ENCODE data around the gene HSPA9.

Gene HSPA9

DNA sequence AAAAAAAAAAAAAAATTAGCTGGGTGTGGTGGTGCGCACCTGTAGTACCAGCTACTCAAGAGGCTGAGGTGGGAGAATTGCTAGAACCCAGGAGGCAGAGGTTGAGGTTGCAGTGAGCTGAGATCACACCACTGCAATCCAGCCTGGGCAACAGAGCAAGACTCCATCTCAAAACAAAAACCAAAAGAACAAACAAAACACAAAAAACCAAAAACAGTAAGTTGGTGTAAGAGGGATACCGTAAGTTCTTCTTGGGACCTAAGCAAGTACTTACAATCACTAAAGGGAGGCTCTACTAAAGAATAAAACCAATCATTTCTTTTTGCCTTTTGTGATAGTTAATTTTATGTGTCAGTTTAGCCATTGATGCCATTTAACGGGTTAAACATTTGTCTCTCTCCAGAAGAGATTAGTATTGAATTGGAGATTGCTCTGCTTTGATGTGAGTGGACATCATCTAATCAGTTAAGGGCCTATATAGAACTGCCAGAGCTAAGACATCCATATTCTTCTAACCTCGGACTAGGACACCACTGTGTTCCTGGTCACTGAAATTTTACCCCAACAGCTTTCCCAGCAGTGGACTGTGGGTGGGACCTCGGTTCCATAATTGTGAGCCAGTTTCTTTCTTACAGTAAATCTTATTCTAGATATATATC is 21.6 kb downstream of the HSPA9 start:
- no peaks in the 10 kb centered on the region for H3K27me3 ChIP-seq (ENCODE audit: control insufficient read depth in 1 of 2, insufficient read depth in 2 of 2, low read length in 2 of 2)
- no peak overlapping the region for H3K27ac ChIP-seq (ENCODE audit: low read depth, low read length)
- no peak overlapping the region for H3K9ac ChIP-seq (ENCODE audit: low read length)
- H3K9me3 ChIP-seq (ENCODE audit: low read length): no peaks in the 10 kb centered on the region
- no peaks in the 10 kb centered on the region for H3K4me1 ChIP-seq (ENCODE audit: insufficient read depth, low read length)
- H3K4me3 ChIP-seq (ENCODE audit: low read depth in 1 of 2, low read length in 2 of 2): no peak overlapping the region
- H3K36me3 ChIP-seq (ENCODE audit: insufficient read depth, low read length): peaks cover 37% of the 10 kb centered on the region

DNA sequence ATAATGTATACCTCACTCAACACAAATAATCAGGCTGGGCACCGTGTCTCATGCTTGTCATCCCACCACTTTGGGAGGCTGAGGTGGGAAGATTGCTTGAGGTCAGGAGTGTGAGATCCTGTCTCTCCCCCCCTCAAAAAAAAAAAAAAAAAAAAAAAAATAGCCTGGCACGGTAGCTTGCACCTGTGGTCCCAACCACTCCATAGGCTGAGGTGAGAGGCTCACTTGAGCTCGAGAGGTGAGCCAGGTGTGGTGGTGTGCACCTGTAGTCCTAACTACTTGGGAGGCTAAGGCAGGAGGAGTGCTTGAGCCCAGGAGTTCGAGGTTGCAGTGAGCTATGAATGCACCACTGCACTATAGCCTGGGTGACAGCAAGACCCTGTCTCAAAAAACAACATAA is 22.5 kb downstream of the HSPA9 start:
- Histone ChIP-seq H3K9me3 (ENCODE audit: low read length) (no peaks in the 10 kb centered on the region), H3K9ac (ENCODE audit: low read length) (no peak overlapping the region), H3K4me3 (ENCODE audit: low read depth in 1 of 2, low read length in 2 of 2) (no peak overlapping the region), H3K36me3 (ENCODE audit: insufficient read depth, low read length) (peaks cover 27% of the 10 kb centered on the region), H3K27me3 (ENCODE audit: control insufficient read depth in 1 of 2, insufficient read depth in 2 of 2, low read length in 2 of 2) (no peaks in the 10 kb centered on the region), H3K4me1 (ENCODE audit: insufficient read depth, low read length) (peaks cover 5% of the 10 kb centered on the region), H3K27ac (ENCODE audit: low read depth, low read length) (no peak overlapping the region)

DNA sequence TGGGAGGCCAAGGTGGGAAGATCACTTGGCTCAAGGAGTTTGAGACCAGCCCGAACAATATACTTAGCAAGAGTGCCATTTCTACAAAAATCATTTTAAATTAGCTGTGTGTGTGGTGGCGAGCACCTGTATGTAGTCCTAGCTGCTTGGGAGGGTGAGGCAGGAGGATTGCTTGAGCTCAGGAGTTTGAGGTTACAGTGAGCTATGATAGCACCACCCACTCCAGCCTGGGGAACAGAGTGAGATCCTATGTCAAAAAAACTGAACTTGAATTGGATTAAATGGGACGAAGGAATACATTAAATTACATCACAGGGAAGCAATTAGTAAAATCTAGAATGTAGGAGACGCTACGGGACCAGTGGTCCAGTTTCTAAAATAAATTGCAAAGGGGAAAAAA is 25.8 kb downstream of the HSPA9 start:
- H3K4me3 ChIP-seq (ENCODE audit: low read depth in 1 of 2, low read length in 2 of 2): no peak overlapping the region
- no peaks in the 10 kb centered on the region for H3K27me3 ChIP-seq (ENCODE audit: control insufficient read depth in 1 of 2, insufficient read depth in 2 of 2, low read length in 2 of 2)
- no peak overlapping the region for H3K27ac ChIP-seq (ENCODE audit: low read depth, low read length)

DNA sequence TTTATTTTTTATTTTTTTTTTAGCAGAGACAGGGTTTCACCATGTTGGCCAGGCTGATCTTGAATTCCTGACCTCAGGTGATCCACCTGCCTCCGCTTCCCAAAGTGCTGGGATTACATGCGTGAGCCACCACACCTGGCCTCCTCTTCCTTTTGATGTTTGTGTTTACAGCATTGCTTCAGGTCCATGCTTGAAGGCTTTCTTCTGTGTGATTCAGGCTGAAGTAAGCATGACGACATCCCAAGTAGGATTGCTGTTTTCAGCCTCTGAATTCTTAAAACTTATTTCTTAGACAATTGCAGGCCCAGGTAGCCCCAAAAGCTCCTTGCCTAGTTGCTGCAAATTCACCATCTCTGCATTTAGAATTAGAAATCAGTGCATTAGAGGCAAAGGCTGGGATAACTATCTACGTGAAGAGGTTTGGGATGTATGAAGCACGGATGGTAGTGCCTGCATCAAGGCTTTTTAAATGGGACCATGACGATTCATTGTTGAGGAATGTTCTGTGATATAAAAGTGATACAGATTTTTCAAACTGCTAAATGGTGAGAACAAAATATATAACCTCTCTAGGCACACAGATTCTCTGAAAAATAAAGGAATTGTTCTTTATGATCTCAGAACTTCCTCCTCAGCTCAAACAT is 29.2 kb downstream of the HSPA9 start:
- Histone ChIP-seq H3K9ac (ENCODE audit: low read length) (no peak overlapping the region), H3K4me1 (ENCODE audit: insufficient read depth, low read length) (peaks cover 42% of the 10 kb centered on the region), H3K9me3 (ENCODE audit: low read length) (no peaks in the 10 kb centered on the region), H3K27ac (ENCODE audit: low read depth, low read length) (no peak overlapping the region), H3K4me3 (ENCODE audit: low read depth in 1 of 2, low read length in 2 of 2) (no peak overlapping the region), H3K36me3 (ENCODE audit: insufficient read depth, low read length) (no peaks in the 10 kb centered on the region), H3K27me3 (ENCODE audit: control insufficient read depth in 1 of 2, insufficient read depth in 2 of 2, low read length in 2 of 2) (no peaks in the 10 kb centered on the region)

More for the DNA sequence above, 25.8 kb downstream of the HSPA9 start:
- Histone ChIP-seq H3K9ac (ENCODE audit: low read length) (no peak overlapping the region), H3K9me3 (ENCODE audit: low read length) (no peaks in the 10 kb centered on the region), H3K4me1 (ENCODE audit: insufficient read depth, low read length) (peaks cover 29% of the 10 kb centered on the region), H3K36me3 (ENCODE audit: insufficient read depth, low read length) (no peaks in the 10 kb centered on the region)

DNA sequence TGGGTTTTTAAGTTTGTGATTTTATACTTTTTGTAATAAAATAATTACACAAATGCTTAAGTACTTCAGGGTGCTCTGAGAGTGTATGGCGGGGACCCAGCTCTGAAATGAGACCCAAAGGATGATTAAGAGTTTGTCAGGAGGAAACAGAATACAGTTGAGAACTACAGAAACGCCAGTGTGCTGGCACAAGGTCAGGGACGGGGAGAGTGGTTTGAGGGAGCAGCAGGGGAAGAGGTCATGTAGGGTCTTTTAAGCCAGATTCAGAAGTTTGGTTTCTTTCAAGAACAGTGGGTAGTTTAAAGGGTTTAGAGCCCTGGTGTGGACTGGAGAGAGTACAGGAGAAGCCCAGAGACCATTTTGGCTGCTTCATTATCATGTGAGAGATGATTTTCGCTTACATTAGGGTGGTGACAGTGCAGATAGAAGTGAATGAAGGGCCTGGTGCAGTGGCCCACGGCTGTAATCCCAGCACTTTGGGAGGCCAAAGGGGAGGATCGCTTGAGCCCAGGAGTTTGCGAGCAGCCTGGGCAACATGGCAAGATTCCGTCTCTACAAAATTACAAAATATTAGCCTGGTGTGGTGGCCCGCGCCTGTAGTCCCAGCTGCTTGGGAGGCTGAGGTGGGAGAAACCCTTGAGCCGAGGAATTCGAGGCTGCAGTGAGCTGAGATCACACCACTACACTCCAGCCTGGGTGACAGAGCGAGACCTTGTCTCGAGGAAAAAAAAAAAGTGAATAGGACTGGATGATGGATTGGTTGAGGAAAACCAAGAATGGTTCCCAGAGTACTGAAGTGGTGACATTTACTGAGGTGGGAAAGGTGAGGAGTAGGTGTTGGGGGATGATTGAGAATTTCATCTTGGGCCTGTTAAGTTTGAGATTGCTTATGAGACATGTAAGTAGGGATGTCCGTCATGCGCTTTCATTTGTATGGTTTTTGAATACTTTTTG is 30.7 kb downstream of the HSPA9 start:
- H3K27ac ChIP-seq (ENCODE audit: low read depth, low read length): peak overlapping the region; percentile 90
- H3K9me3 ChIP-seq (ENCODE audit: low read length): no peaks in the 10 kb centered on the region
- H3K4me1 ChIP-seq (ENCODE audit: insufficient read depth, low read length): peaks cover 53% of the 10 kb centered on the region
- peak overlapping the region; percentile 98 for H3K9ac ChIP-seq (ENCODE audit: low read length)
- H3K27me3 ChIP-seq (ENCODE audit: control insufficient read depth in 1 of 2, insufficient read depth in 2 of 2, low read length in 2 of 2): no peaks in the 10 kb centered on the region
- H3K36me3 ChIP-seq (ENCODE audit: insufficient read depth, low read length): no peaks in the 10 kb centered on the region
- peak overlapping the region; percentile 82 to 95 for H3K4me3 ChIP-seq (ENCODE audit: low read depth in 1 of 2, low read length in 2 of 2)

DNA sequence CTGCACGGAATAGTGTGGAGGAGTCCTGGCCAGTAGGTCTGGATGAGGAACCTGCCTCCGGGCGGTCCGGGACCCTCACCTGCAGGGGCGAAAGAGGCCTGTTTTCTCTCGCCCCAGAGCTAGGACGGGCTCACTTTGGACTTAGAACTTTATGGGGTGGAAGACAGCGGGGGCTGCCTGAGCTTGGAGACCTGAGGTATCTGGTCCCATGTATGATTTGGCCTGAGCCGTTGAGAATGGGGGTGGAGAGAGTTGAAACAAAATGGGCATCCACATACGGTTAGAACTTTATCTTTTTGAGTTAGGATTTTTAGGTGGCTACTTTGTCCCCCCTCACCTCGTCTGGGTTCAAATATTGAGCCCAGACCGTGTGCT is 31.5 kb downstream of the HSPA9 start:
- peaks cover 53% of the 10 kb centered on the region for H3K4me1 ChIP-seq (ENCODE audit: insufficient read depth, low read length)
- no peaks in the 10 kb centered on the region for H3K27me3 ChIP-seq (ENCODE audit: control insufficient read depth in 1 of 2, insufficient read depth in 2 of 2, low read length in 2 of 2)
- H3K27ac ChIP-seq (ENCODE audit: low read depth, low read length): peak overlapping the region; percentile 90
- no peaks in the 10 kb centered on the region for H3K36me3 ChIP-seq (ENCODE audit: insufficient read depth, low read length)
- H3K9me3 ChIP-seq (ENCODE audit: low read length): no peaks in the 10 kb centered on the region
- H3K4me3 ChIP-seq (ENCODE audit: low read depth in 1 of 2, low read length in 2 of 2): peak overlapping the region; percentile 82 to 95
- peak overlapping the region; percentile 98 for H3K9ac ChIP-seq (ENCODE audit: low read length)

DNA sequence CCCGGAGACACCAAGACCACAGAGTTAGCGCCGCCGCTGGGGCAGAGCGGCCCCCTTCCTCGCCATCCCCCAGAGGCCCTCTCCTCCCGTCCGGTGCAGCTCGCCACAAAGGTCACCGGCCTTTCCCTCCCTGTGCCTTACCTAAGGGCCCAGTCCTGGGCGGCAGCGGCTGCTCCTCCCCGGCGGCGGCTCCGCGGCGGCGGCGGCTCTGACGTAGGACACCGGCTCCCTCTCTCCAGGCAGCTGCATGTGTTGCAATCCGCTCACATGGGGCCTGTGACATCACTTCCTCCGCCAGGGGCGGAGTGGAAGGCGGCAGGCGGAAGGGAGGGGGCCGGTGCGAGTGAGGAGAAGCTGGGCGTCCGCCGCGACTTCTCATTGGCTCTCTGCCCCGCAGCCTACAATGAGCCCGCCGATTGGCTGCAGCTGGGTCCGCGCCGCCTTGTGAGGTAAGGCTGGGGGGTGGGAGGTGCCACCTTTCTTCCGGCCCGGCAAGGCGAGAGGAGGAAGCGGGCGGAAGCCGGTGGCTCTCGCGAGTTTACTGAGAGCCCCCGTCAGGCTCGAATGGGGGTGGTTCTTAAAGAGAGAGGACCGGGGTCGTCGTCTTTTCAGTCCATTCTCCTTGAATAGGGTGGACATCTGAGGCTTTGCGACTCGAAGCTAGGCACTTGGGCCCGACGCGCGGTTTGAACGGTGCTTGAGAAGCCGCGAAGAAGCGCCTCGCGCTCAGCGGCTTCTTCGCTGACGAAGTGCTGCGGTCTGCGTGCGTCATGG is 32.1 kb downstream of the HSPA9 start, which contains the start of gene ETF1:
Gene ETF1, minus strand, starts transcription at position 281 of the 774 bp plus-strand sequence. CDS start 318 bp downstream, outside the sequence.
- Histone ChIP-seq H3K36me3 (ENCODE audit: insufficient read depth, low read length) (no peaks in the 10 kb centered on the region), H3K4me3 (ENCODE audit: low read depth in 1 of 2, low read length in 2 of 2) (peak within 1 kb of the TSS; percentile 84 to 95), H3K27me3 (ENCODE audit: control insufficient read depth in 1 of 2, insufficient read depth in 2 of 2, low read length in 2 of 2) (no peaks in the 10 kb centered on the region), H3K9me3 (ENCODE audit: low read length) (no peaks in the 10 kb centered on the region), H3K4me1 (ENCODE audit: insufficient read depth, low read length) (peaks cover 52% of the 10 kb centered on the region), H3K27ac (ENCODE audit: low read depth, low read length) (peak within 1 kb of the TSS; percentile 95), H3K9ac (ENCODE audit: low read length) (peak within 1 kb of the TSS; percentile 98)

DNA sequence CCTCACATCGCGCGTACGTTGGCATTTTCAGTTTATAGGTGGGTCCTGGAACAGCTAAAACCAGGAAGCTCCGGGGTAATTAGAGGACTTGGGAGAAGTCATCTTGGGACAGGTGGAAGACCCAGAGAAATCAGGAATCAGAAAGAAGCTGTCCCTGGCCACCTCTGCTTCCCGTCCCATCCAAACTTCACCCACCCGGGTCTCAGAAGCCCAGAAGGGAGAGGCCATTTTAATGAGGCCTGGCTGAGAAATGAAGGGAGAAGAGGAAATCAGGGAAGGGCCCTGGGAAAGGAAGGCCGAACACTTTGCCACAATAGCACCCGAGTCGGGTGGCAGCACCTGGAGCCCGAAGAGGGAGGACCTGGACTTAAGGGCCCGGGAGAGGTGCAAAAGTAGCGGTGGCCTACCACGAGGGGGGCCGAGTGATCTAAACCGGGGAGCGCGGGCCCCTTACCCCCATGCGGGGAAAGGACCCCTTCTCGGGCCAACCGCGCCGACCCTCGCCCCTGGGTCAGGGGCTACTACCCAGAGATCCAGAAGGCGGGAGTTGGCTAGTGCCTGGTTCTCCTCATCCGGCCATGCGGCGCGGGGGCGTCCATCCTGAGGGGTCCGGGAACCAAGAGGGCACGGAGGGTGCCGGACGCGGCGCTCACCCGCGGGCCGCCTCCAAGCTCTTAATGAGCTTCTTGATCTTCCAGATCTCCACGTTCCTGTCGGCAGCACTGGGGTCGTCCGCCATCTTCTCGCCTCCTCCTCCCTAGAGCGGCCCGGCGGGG is 32.8 kb downstream of the HSPA9 start:
- H3K27me3 ChIP-seq (ENCODE audit: control insufficient read depth in 1 of 2, insufficient read depth in 2 of 2, low read length in 2 of 2): no peaks in the 10 kb centered on the region
- H3K27ac ChIP-seq (ENCODE audit: low read depth, low read length): peak overlapping the region; percentile 95
- H3K9me3 ChIP-seq (ENCODE audit: low read length): no peaks in the 10 kb centered on the region
- H3K9ac ChIP-seq (ENCODE audit: low read length): peak overlapping the region; percentile 94
- peak overlapping the region; percentile 84 to 92 for H3K4me3 ChIP-seq (ENCODE audit: low read depth in 1 of 2, low read length in 2 of 2)
- H3K4me1 ChIP-seq (ENCODE audit: insufficient read depth, low read length): peaks cover 47% of the 10 kb centered on the region
- H3K36me3 ChIP-seq (ENCODE audit: insufficient read depth, low read length): no peaks in the 10 kb centered on the region

DNA sequence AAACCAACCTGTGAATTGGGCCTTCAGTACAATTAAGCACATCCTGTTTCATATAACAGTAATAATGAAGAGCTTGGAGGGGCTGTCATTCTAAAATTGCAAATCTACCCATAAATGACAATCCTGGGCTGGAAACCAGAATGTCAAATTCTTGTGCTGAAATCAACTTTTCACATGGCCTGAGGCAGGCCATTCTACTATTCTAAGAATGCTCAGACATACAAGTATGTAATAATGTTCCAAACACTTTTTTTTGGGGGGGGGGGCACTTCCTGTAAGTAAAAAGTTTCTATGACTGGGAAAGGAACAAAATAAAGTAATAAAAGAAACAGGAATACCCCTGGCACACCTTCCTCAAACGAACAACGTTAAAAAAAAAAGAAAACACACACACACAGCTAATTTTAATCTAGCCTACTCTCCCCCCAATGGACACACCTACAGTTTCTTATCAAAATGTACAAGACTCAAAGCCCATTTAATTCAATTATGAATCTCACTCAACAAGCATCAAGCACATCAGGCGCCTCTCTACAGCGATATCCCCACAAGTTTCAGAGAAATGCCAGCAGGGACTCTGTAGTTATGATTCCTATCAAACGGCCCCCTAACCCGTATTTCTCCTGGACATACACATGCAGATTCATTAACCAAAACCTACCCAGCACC is 33.6 kb downstream of the HSPA9 start:
- H3K9me3 ChIP-seq (ENCODE audit: low read length): no peaks in the 10 kb centered on the region
- H3K27ac ChIP-seq (ENCODE audit: low read depth, low read length): peak overlapping the region; percentile 95
- H3K4me1 ChIP-seq (ENCODE audit: insufficient read depth, low read length): peaks cover 44% of the 10 kb centered on the region
- peak overlapping the region; percentile 84 to 92 for H3K4me3 ChIP-seq (ENCODE audit: low read depth in 1 of 2, low read length in 2 of 2)
- H3K36me3 ChIP-seq (ENCODE audit: insufficient read depth, low read length): no peaks in the 10 kb centered on the region
- peak overlapping the region; percentile 94 for H3K9ac ChIP-seq (ENCODE audit: low read length)
- H3K27me3 ChIP-seq (ENCODE audit: control insufficient read depth in 1 of 2, insufficient read depth in 2 of 2, low read length in 2 of 2): no peaks in the 10 kb centered on the region

DNA sequence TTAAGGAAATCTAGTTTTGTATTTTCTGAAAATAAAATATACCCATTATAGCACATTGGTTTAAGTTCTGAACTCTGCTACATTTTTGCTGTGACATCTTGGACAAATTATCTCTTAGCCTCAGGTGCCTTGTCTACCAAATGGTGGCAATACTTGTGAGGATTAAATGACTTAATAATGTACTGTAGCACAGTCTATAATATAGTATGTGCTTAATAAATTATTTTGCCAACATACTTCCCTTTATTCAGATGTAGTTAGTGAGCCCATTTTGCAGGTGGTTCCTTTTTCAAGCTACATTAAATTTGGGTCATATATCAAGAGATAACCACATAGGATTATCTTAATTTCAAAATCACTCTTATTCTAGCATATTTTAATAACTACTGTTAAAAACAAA is 35.4 kb downstream of the HSPA9 start:
- Histone ChIP-seq H3K27me3 (ENCODE audit: control insufficient read depth in 1 of 2, insufficient read depth in 2 of 2, low read length in 2 of 2) (no peaks in the 10 kb centered on the region), H3K4me3 (ENCODE audit: low read depth in 1 of 2, low read length in 2 of 2) (no peak overlapping the region), H3K9me3 (ENCODE audit: low read length) (no peaks in the 10 kb centered on the region), H3K4me1 (ENCODE audit: insufficient read depth, low read length) (peaks cover 27% of the 10 kb centered on the region), H3K27ac (ENCODE audit: low read depth, low read length) (no peak overlapping the region), H3K36me3 (ENCODE audit: insufficient read depth, low read length) (no peaks in the 10 kb centered on the region), H3K9ac (ENCODE audit: low read length) (no peak overlapping the region)

All from muscle layer of colon (tissue), 2 donors.